Hepatocyte (in vitro differentiated cells): ENCODE measurements around the gene POT1. TPM values are rescaled to one million over a fixed set of nuclear protein-coding genes. Genes with fewer than 3 reads are reported as not detected.

Experiments
- DNase-seq: peaks from one replicate; pipeline ENCODE4 v3.0.0-alpha.2; 2016; ENCODE audit warnings: low spot score
- H2AFZ ChIP-seq: fragments of 200-600 bp; sonication (generic); 2 replicates; pipeline ENCODE4 v1.6.0; 2016; ENCODE audit warnings: antibody characterized with exemption, mild to moderate bottlenecking
- H3K27ac ChIP-seq: fragments of 200-600 bp; sonication (generic); 2 replicates; pipeline ENCODE4 v1.5.1; 2016; ENCODE audit warnings: mild to moderate bottlenecking
- H3K27me3 ChIP-seq: fragments of 200-600 bp; sonication (generic); 2 replicates; pipeline ENCODE4 v1.6.1; 2016
- H3K36me3 ChIP-seq: fragments of 200-600 bp; sonication (generic); replicated peaks from 2 replicates; pipeline ENCODE4 v1.5.1; 2016; ENCODE audit warnings: low read depth; ENCODE audit not compliant: insufficient read depth
- H3K4me1 ChIP-seq: fragments of 200-600 bp; sonication (generic); 2 replicates; pipeline ENCODE4 v1.5.1; 2016; ENCODE audit warnings: mild to moderate bottlenecking, moderate library complexity; ENCODE audit not compliant: insufficient read depth
- H3K4me2 ChIP-seq: fragments of 200-600 bp; sonication (generic); 2 replicates; pipeline ENCODE4 v1.6.0; 2016
- H3K4me3 ChIP-seq: fragments of 200-600 bp; sonication (generic); 2 replicates; pipeline ENCODE4 v1.5.1; 2016; ENCODE audit warnings: mild to moderate bottlenecking
- H3K79me2 ChIP-seq: fragments of 200-600 bp; sonication (generic); 2 replicates; pipeline ENCODE4 v1.6.0; 2017; ENCODE audit warnings: mild to moderate bottlenecking
- H3K9me2 ChIP-seq: fragments of 200-600 bp; sonication (generic); replicated peaks from 2 replicates; pipeline ENCODE4 v1.6.0; 2017; ENCODE audit warnings: mild to moderate bottlenecking; ENCODE audit not compliant: insufficient read depth
- H3K9me3 ChIP-seq: fragments of 200-600 bp; sonication (generic); 2 replicates; pipeline ENCODE4 v1.5.1; 2016; ENCODE audit warnings: low read depth, mild to moderate bottlenecking
- H4K20me1 ChIP-seq: fragments of 200-600 bp; sonication (generic); 2 replicates; pipeline ENCODE4 v1.6.0; 2016; ENCODE audit warnings: mild to moderate bottlenecking; ENCODE audit not compliant: insufficient read depth, poor library complexity, severe bottlenecking
- CTCF ChIP-seq: fragments of 200-600 bp; sonication (generic); IDR thresholded peaks from 2 replicates; pipeline ENCODE4 v1.5.1; 2016; ENCODE audit warnings: antibody characterized with exemption, mild to moderate bottlenecking; ENCODE audit not compliant: poor library complexity
- EZH2 ChIP-seq: fragments of 200-600 bp; sonication (generic); IDR thresholded peaks from 2 replicates; pipeline ENCODE4 v1.6.1; 2016; ENCODE audit warnings: antibody characterized with exemption, mild to moderate bottlenecking, borderline replicate concordance
- EZH2phosphoT487 ChIP-seq: fragments of 200-600 bp; sonication (generic); IDR thresholded peaks from one replicate; pipeline ENCODE4 v1.6.1; 2018; ENCODE audit warnings: antibody characterized with exemption, mild to moderate bottlenecking, low read depth, moderate library complexity; ENCODE audit not compliant: unreplicated experiment, severe bottlenecking
- WGBS: methylation state at CpG from one replicate; pipeline ENCODE4 v1.1.6; 2016; ENCODE audit warnings: low lambda C conversion rate; ENCODE audit errors: missing lambda C conversion rate; 5-methylcytosine and 5-hydroxymethylcytosine counted together
- polyA plus RNA-seq: library from polyadenylated mRNA; unstranded; fragments of >200 nt; fragmentation: Nextera tagmentation; extraction: Ambion mirVana; gene quantifications from 2 replicates; pipeline ENCODE4 v1.2.1, GENCODE V29; 2016
- total RNA-seq: library from RNA; depleted of rRNA; stranded (reverse); fragments of >200 nt; gene quantifications from 2 replicates; pipeline ENCODE4 v1.2.3, GENCODE V29; 2014

The POT1 gene
- total and polyA plus RNA-seq, 2 experiments from 2014 or later: 7.8 to 21.2 TPM

- no peaks in the 10 kb centered on the region for H3K9me3 ChIP-seq
- H2AFZ ChIP-seq: no peak overlapping the region
- no peaks in the 10 kb centered on the region for H4K20me1 ChIP-seq
- H3K79me2 ChIP-seq: no peaks in the 10 kb centered on the region
- no peak overlapping the region for H3K4me2 ChIP-seq
- no peaks in the 10 kb centered on the region for H3K27me3 ChIP-seq
- 87% methylated on average over 2 of the region's 2 CpGs for WGBS
- H3K4me1 ChIP-seq: no peaks in the 10 kb centered on the region
- DNase-seq: no peak
- H3K4me3 ChIP-seq: no peak overlapping the region
- H3K9me2 ChIP-seq: no peaks in the 10 kb centered on the region
- no peak for TF ChIP-seq EZH2
- no peak for TF ChIP-seq EZH2phosphoT487
- no peak for TF ChIP-seq CTCF
- H3K27ac ChIP-seq: no peak overlapping the region
- no peaks in the 10 kb centered on the region for H3K36me3 ChIP-seq
Observed at GRCh38 chr7:124938128-124938527, 8.5 kb upstream of the POT1 start.

- Histone ChIP-seq H3K27ac (no peak overlapping the region), H3K4me1 (no peaks in the 10 kb centered on the region), H3K9me2 (no peaks in the 10 kb centered on the region), H3K79me2 (no peaks in the 10 kb centered on the region), H3K4me2 (no peak overlapping the region), H3K9me3 (no peaks in the 10 kb centered on the region), H3K4me3 (no peak overlapping the region), H2AFZ (no peak overlapping the region), H3K36me3 (no peaks in the 10 kb centered on the region), H3K27me3 (no peaks in the 10 kb centered on the region), H4K20me1 (no peaks in the 10 kb centered on the region)
- no peak for DNase-seq
- WGBS: 83% methylated on average over 1 of the region's 1 CpG
- TF ChIP-seq EZH2phosphoT487 (no peak), EZH2 (no peak), CTCF (no peak)
Observed at GRCh38 chr7:124937076-124937475, 7.5 kb upstream of the POT1 start.

- Histone ChIP-seq H3K27me3 (no peaks in the 10 kb centered on the region), H3K27ac (no peak overlapping the region), H3K79me2 (no peaks in the 10 kb centered on the region), H3K9me2 (no peaks in the 10 kb centered on the region), H4K20me1 (no peaks in the 10 kb centered on the region), H3K4me3 (no peak overlapping the region), H2AFZ (no peak overlapping the region), H3K4me1 (no peaks in the 10 kb centered on the region), H3K4me2 (no peak overlapping the region), H3K9me3 (no peaks in the 10 kb centered on the region), H3K36me3 (no peaks in the 10 kb centered on the region)
- DNase-seq: no peak
- TF ChIP-seq EZH2: no peak
Observed at GRCh38 chr7:124934841-124935240, 5.2 kb upstream of the POT1 start.

GRCh38 chr7:124930655-124931597 is 1.3 kb upstream of the POT1 start:
- Histone ChIP-seq H3K4me3 (no peak overlapping the region), H2AFZ (no peak overlapping the region), H4K20me1 (no peaks in the 10 kb centered on the region), H3K9me2 (no peaks in the 10 kb centered on the region), H3K79me2 (peaks cover 28% of the 10 kb centered on the region), H3K4me1 (peaks cover 5% of the 10 kb centered on the region), H3K27me3 (no peaks in the 10 kb centered on the region), H3K4me2 (no peak overlapping the region), H3K27ac (no peak overlapping the region), H3K9me3 (no peaks in the 10 kb centered on the region), H3K36me3 (no peaks in the 10 kb centered on the region)
- no peak for TF ChIP-seq EZH2phosphoT487
- no peak for TF ChIP-seq EZH2
- TF ChIP-seq CTCF: no peak
- DNase-seq: no peak
- WGBS: 92% methylated on average over 17 of the region's 18 CpGs
